Calu3 (cell line): ENCODE measurements around the gene FRS2. TPM values are rescaled to one million over a fixed set of nuclear protein-coding genes. Genes with fewer than 3 reads are reported as not detected.

Source experiments
- BruUV-seq: library from RNA; stranded (reverse); fragments of 400-500 nt; replicated peaks from 2 replicates; lab custom pipeline; 2021; lab: Mats Ljungman, UMichigan
- CTCF ChIA-PET: fragments of 300-600 bp; sonication (Branson Sonifier 250); formaldehyde crosslinking; loops from one replicate; lab custom pipeline; 2022; ENCODE audit warnings: antibody characterized with exemption; lab: Charles Lee
- DNase-seq: peaks from one replicate; pipeline ENCODE4 v3.0.0; 2022
- H3K27ac Mint-ChIP-seq: one replicate; pipeline ENCODE4 v1.8.0; 2022; ENCODE audit warnings: mixed read lengths; ENCODE audit not compliant: unreplicated experiment
- H3K27me3 Mint-ChIP-seq: one replicate; pipeline ENCODE4 v1.8.0; 2022; ENCODE audit warnings: mixed read lengths; ENCODE audit not compliant: unreplicated experiment
- H3K36me3 Mint-ChIP-seq: one replicate; pipeline ENCODE4 v1.8.0; 2022; ENCODE audit warnings: mild to moderate bottlenecking, moderate library complexity, mixed read lengths; ENCODE audit not compliant: insufficient read depth, unreplicated experiment
- H3K4me1 Mint-ChIP-seq: one replicate; pipeline ENCODE4 v1.8.0; 2022; ENCODE audit warnings: mild to moderate bottlenecking, low read depth, mixed read lengths; ENCODE audit not compliant: unreplicated experiment
- H3K4me3 Mint-ChIP-seq: one replicate; pipeline ENCODE4 v1.8.0; 2022; ENCODE audit warnings: mild to moderate bottlenecking, low read depth, moderate library complexity, mixed read lengths; ENCODE audit not compliant: unreplicated experiment
- H3K9me3 Mint-ChIP-seq: one replicate; pipeline ENCODE4 v1.8.0; 2022; ENCODE audit warnings: low read depth, mixed read lengths; ENCODE audit not compliant: unreplicated experiment
- CTCF ChIP-seq: fragments of 200-600 bp; IDR thresholded peaks from one replicate; pipeline ENCODE4 v1.8.0; 2022; ENCODE audit warnings: antibody characterized with exemption; ENCODE audit not compliant: unreplicated experiment
- intact Hi-C: fragments of 100-400 bp; cut with micrococcal nuclease; formaldehyde crosslinking; loops from one replicate; pipeline ENCODE4 v1.10.0; 2022; ENCODE audit not compliant: unreplicated experiment
- total RNA-seq: library from RNA; stranded (reverse); gene quantifications from 2 replicates; pipeline ENCODE4 v1.2.3, GENCODE V29; 2022

The FRS2 gene
- total RNA-seq, 1 experiment from 2014 or later = 27.5 TPM

GRCh38 chr12:69480698-69481097, 10.5 kb downstream of the FRS2 start:
- TF ChIP-seq CTCF = no peak
- Mint-ChIP-seq H3K9me3 (no peaks in the 10 kb centered on the region), H3K36me3 (no peaks in the 10 kb centered on the region), H3K27me3 (no peaks in the 10 kb centered on the region), H3K4me1 (peaks cover 12% of the 10 kb centered on the region), H3K27ac (no peak overlapping the region), H3K4me3 (no peak overlapping the region)
- no peak for DNase-seq
- no TSS peak for BruUV-seq
- intact Hi-C loops = no loop called here
- CTCF ChIA-PET = no interaction called here

- CTCF ChIA-PET = interaction anchor here (0.7 to 1.1 kb wide), 2 partner anchors 15 to 65 kb away, joined by 4 to 5 read pairs; no protein-coding TSS in a partner anchor
Measured at GRCh38 chr12:69481133-69481532, 10.9 kb downstream of the FRS2 start.

GRCh38 chr12:69483700-69484099, 13.5 kb downstream of the FRS2 start:
- H3K27me3 Mint-ChIP-seq = no peaks in the 10 kb centered on the region

More at GRCh38 chr12:69481133-69481532, 10.9 kb downstream of the FRS2 start:
- no peak overlapping the region for H3K27ac Mint-ChIP-seq
- no peak overlapping the region for H3K4me3 Mint-ChIP-seq
- DNase-seq = no peak
- TF ChIP-seq CTCF = no peak
- no peaks in the 10 kb centered on the region for H3K36me3 Mint-ChIP-seq
- BruUV-seq = no TSS peak
- H3K4me1 Mint-ChIP-seq = peaks cover 7% of the 10 kb centered on the region
- no peaks in the 10 kb centered on the region for H3K27me3 Mint-ChIP-seq
- peaks cover under 1% of the 10 kb centered on the region for H3K9me3 Mint-ChIP-seq
- intact Hi-C loops = no loop called here

GRCh38 chr12:69484428-69484827, 14.2 kb downstream of the FRS2 start:
- no peak for DNase-seq
- H3K36me3 Mint-ChIP-seq = peaks cover 6% of the 10 kb centered on the region
- BruUV-seq = no TSS peak
- peaks cover 5% of the 10 kb centered on the region for H3K4me1 Mint-ChIP-seq
- intact Hi-C loops = no loop called here
- H3K4me3 Mint-ChIP-seq = no peak overlapping the region
- H3K27ac Mint-ChIP-seq = no peak overlapping the region
- TF ChIP-seq CTCF = no peak
- H3K9me3 Mint-ChIP-seq = peaks cover 7% of the 10 kb centered on the region
- CTCF ChIA-PET = interaction anchor here (0.6 kb wide), 1 partner anchor 919 kb away, joined by 3 read pairs; no protein-coding TSS in a partner anchor
- no peaks in the 10 kb centered on the region for H3K27me3 Mint-ChIP-seq

More at GRCh38 chr12:69483700-69484099, 13.5 kb downstream of the FRS2 start:
- H3K4me3 Mint-ChIP-seq = no peak overlapping the region
- peaks cover 7% of the 10 kb centered on the region for H3K9me3 Mint-ChIP-seq
- CTCF ChIA-PET = no interaction called here
- TF ChIP-seq CTCF = no peak
- H3K4me1 Mint-ChIP-seq = peaks cover 5% of the 10 kb centered on the region
- H3K36me3 Mint-ChIP-seq = peaks cover 6% of the 10 kb centered on the region
- intact Hi-C loops = no loop called here
- no TSS peak for BruUV-seq
- H3K27ac Mint-ChIP-seq = no peak overlapping the region
- no peak for DNase-seq
